Endothelial cell of umbilical vein (primary cell): ENCODE measurements around the gene NPIPA3. TPM values are rescaled to one million over a fixed set of nuclear protein-coding genes. Genes with fewer than 3 reads are reported as not detected.
"Not testable (repeated sequence)": the region's sequence is repeated elsewhere in the genome, so short reads cannot be mapped to it uniquely, and the experiment has no call there.

Experiments
- BruUV-seq: library from RNA; stranded (reverse); fragments of 400-500 nt; replicated peaks from 2 replicates; lab custom pipeline; 2021; lab: Mats Ljungman, UMichigan
- CTCF ChIA-PET: fragments of 300-600, 350-600 bp; sonication (Branson Sonifier 250); formaldehyde crosslinking; loops from one replicate; lab custom pipeline; 2021; ENCODE audit warnings: antibody characterized with exemption, inconsistent platforms; lab: Charles Lee
- POLR2A ChIA-PET: fragments of 300-600, 350-600 bp; sonication (Branson Sonifier 250); formaldehyde crosslinking; loops from one replicate; lab custom pipeline; 2021; ENCODE audit warnings: antibody characterized with exemption, inconsistent platforms; lab: Charles Lee
- DNase-seq: peaks from one replicate; pipeline ENCODE4 v3.0.0-alpha.2; 2011; ENCODE audit warnings: low read depth, low spot score
- FAIRE-seq: peaks from 2 replicates; lab custom pipeline; 2011; peaks lifted over from hg19 to GRCh38; lab: Jason Lieb, UNC
- H2AFZ ChIP-seq: 2 replicates; pipeline ENCODE4 v1.6.0; 2012; ENCODE audit warnings: low read depth, low read length, control low read depth, inconsistent platforms
- H3K27ac ChIP-seq: 2 replicates; pipeline ENCODE4 v1.5.1; 2011; ENCODE audit warnings: low read depth, mild to moderate bottlenecking, control low read depth, low read length, moderate library complexity; ENCODE audit not compliant: insufficient read depth
- H3K27me3 ChIP-seq, 2 experiments: 2 replicates each; pipeline versions ENCODE4 v1.6.0 to v1.6.1; 2011; ENCODE audit warnings: low read length in 2 of 2, mixed read lengths in 1 of 2; ENCODE audit not compliant: control insufficient read depth in 2 of 2, insufficient read depth in 2 of 2
- H3K36me3 ChIP-seq, 2 experiments: 2 replicates in 1 of 2; 3 replicates in 1 of 2; pipeline ENCODE4 v1.5.1; 2011; ENCODE audit warnings: low read length in 2 of 2, mild to moderate bottlenecking in 1 of 2, moderate library complexity in 1 of 2; ENCODE audit not compliant: control insufficient read depth in 2 of 2, insufficient read depth in 2 of 2; ENCODE audit errors: extremely low read depth in 1 of 2
- H3K4me1 ChIP-seq: 3 replicates; pipeline ENCODE4 v1.5.1; 2011; ENCODE audit warnings: mild to moderate bottlenecking, low read length; ENCODE audit not compliant: control insufficient read depth, insufficient read depth; ENCODE audit errors: extremely low read depth
- H3K4me2 ChIP-seq: 2 replicates; pipeline ENCODE4 v1.6.1; 2011; ENCODE audit warnings: low read length, control low read depth, mixed read lengths; ENCODE audit not compliant: insufficient read depth
- H3K4me3 ChIP-seq, 3 experiments: fragments of 200-600 bp in 1 of 3; sonication (generic), shearing (Covaris generic) in 1 of 3; replicated peaks in 1 of 3; 2 replicates each; pipeline ENCODE4 v1.5.1; 2011 to 2016; ENCODE audit warnings: control low read depth in 3 of 3, low read length in 3 of 3, mild to moderate bottlenecking in 2 of 3, inconsistent platforms in 1 of 3, low read depth in 1 of 3, moderate library complexity in 1 of 3; ENCODE audit not compliant: insufficient read depth in 1 of 3
- H3K79me2 ChIP-seq: 2 replicates; pipeline ENCODE4 v1.6.0; 2012; ENCODE audit warnings: low read length, inconsistent platforms; ENCODE audit not compliant: control insufficient read depth, insufficient read depth
- H3K9ac ChIP-seq: replicated peaks from 2 replicates; pipeline ENCODE3; 2011; ENCODE audit warnings: low read length, control low read depth; ENCODE audit not compliant: insufficient read depth; ENCODE audit errors: extremely low read depth
- H3K9me1 ChIP-seq: replicated peaks from 3 replicates; pipeline ENCODE4 v1.6.0; 2011; ENCODE audit warnings: mild to moderate bottlenecking, low read length; ENCODE audit not compliant: control insufficient read depth, insufficient read depth; ENCODE audit errors: extremely low read depth
- H3K9me3 ChIP-seq: replicated peaks from 2 replicates; pipeline ENCODE4 v1.5.1; 2012; ENCODE audit warnings: low read length, inconsistent platforms; ENCODE audit not compliant: control insufficient read depth, insufficient read depth
- H4K20me1 ChIP-seq: replicated peaks from 2 replicates; pipeline ENCODE3; 2011; ENCODE audit warnings: mild to moderate bottlenecking, low read length; ENCODE audit not compliant: control insufficient read depth, insufficient read depth; ENCODE audit errors: extremely low read depth
- dilution Hi-C: fragments of 300-500 bp; cut with MboI; formaldehyde crosslinking; loops from one replicate; pipeline ENCODE4 v1.15.0; 2019; ENCODE audit warnings: low sequenced_read_pairs; ENCODE audit not compliant: extremely low pct_ligation_motif_present
- intact Hi-C: fragments of 100-400 bp; cut with micrococcal nuclease; formaldehyde crosslinking; loops from one replicate; pipeline ENCODE4 v1.10.0; 2022
- polyA plus RNA-seq, 4 experiments: library from polyadenylated mRNA; depleted of rRNA in 3 of 4; stranded (reverse) in 3 of 4; unstranded in 1 of 4; fragments of >200 nt; gene quantifications; 2 replicates each; pipeline versions ENCODE4 v1.2.1 to v1.2.3, GENCODE V29; 2011 to 2012; ENCODE audit warnings: missing spikeins in 1 of 4
- total RNA-seq: library from RNA; stranded (reverse); gene quantifications from 2 replicates; pipeline ENCODE4 v1.2.3, GENCODE V29; 2021

NPIPA3 gene
- total and polyA plus RNA-seq, 2 donors (not counting 3 experiments of a cell fraction or from before 2014, with no cell fraction given), result 2.2 to 3.0 TPM

DNA sequence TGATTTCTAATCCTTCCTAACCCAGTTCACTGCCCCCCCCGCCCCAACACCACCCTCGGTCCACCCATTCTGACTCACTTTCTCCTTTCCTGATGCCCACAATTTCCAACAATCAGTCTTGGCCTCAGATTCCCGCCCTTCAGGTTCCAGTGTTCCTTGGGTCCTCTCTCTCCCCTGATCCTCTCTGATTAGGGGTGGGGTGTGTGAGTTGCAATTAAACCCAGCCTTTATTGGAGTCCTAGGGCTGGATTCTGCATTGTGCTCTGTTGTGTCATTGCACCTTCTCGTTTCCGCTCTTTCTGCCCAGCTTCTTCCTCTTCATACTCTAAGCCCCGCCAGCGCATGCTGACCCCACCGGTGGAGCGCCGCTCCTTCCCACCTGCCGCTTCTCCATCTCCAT is 539 bp upstream of the NPIPA3 start:
- H4K20me1 ChIP-seq, DNase-seq, intact Hi-C loops, BruUV-seq, H3K27me3 ChIP-seq, H3K36me3 ChIP-seq, FAIRE-seq, H3K4me2 ChIP-seq, H3K79me2 ChIP-seq, POLR2A ChIA-PET, H3K9me1 ChIP-seq, CTCF ChIA-PET, H3K9me3 ChIP-seq, dilution Hi-C loops, H3K9ac ChIP-seq, H3K4me3 ChIP-seq, H3K27ac ChIP-seq, H3K4me1 ChIP-seq, H2AFZ ChIP-seq: not testable (repeated sequence)

DNA sequence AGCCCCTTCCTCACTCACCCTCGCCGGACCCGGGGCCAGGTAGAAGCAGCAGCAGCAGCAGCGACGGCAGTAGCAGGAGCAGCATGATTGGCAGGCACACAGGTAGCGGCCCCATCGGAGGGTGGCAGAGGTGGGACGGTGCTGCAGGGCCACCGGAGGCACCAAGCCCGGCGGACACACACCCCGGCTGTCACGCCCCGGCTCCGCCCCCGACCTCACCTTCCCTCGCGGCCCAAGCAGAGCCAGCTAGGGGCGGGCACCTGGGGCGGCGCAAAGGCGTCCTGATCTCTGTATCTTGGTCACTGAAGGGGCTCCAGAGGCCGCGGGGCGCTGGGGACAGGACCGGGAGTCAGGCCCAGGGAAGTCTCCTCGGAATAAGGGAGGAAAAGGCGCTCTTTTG is 30.0 kb downstream of the NPIPA3 start:
- intact Hi-C loops, POLR2A ChIA-PET, H3K27ac ChIP-seq, H3K36me3 ChIP-seq, dilution Hi-C loops, CTCF ChIA-PET, H3K9ac ChIP-seq, H2AFZ ChIP-seq, H3K79me2 ChIP-seq, H3K4me3 ChIP-seq, H3K4me1 ChIP-seq, FAIRE-seq, BruUV-seq, DNase-seq, H3K4me2 ChIP-seq, H4K20me1 ChIP-seq, H3K27me3 ChIP-seq, H3K9me1 ChIP-seq, H3K9me3 ChIP-seq: not testable (repeated sequence)

DNA sequence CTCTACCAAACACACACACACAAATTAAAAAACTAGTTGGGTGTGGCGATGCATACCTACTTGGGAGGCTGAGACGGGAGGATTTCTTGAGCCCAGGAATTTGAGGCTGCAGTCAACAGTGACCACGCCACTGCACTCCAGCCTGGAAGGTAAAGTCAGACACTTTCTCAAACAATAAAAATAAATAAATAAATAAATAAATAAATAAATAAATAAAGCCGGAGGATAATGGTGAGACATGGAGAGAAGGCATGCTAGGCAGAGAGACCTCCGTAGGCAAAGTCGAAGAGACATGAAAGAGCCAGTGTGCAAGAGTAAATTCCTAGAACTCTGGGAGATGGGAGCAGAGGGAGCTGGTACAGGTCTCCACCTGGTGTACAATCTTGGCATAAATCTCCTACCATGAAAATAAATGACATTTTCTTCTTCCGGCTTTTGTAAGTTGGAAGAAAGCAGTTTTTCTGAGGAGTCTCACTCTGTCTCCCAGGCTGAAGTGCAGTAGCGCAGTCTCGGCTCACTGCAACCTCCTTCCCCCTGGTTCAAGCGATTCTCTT is 37.7 kb downstream of the NPIPA3 start:
- dilution Hi-C loops, DNase-seq, CTCF ChIA-PET, H3K4me3 ChIP-seq, H3K27ac ChIP-seq, H3K9ac ChIP-seq, H4K20me1 ChIP-seq, H3K9me1 ChIP-seq, H2AFZ ChIP-seq, H3K36me3 ChIP-seq, POLR2A ChIA-PET, H3K4me2 ChIP-seq, intact Hi-C loops, H3K79me2 ChIP-seq, H3K4me1 ChIP-seq, H3K27me3 ChIP-seq, H3K9me3 ChIP-seq, BruUV-seq: not testable (repeated sequence)
- FAIRE-seq, result peak; percentile 81

DNA sequence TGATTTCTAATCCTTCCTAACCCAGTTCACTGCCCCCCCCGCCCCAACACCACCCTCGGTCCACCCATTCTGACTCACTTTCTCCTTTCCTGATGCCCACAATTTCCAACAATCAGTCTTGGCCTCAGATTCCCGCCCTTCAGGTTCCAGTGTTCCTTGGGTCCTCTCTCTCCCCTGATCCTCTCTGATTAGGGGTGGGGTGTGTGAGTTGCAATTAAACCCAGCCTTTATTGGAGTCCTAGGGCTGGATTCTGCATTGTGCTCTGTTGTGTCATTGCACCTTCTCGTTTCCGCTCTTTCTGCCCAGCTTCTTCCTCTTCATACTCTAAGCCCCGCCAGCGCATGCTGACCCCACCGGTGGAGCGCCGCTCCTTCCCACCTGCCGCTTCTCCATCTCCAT is 38.6 kb downstream of the NPIPA3 start:
- H3K27me3 ChIP-seq, POLR2A ChIA-PET, H4K20me1 ChIP-seq, H3K79me2 ChIP-seq, H2AFZ ChIP-seq, BruUV-seq, DNase-seq, H3K9ac ChIP-seq, CTCF ChIA-PET, H3K9me3 ChIP-seq, H3K36me3 ChIP-seq, intact Hi-C loops, H3K4me3 ChIP-seq, H3K4me2 ChIP-seq, dilution Hi-C loops, FAIRE-seq, H3K27ac ChIP-seq, H3K9me1 ChIP-seq, H3K4me1 ChIP-seq: not testable (repeated sequence)
